Liver (tissue), 9 donors: Measurements from ENCODE around the gene BEAN1. TPM values are rescaled to one million over a fixed set of nuclear protein-coding genes. Genes with fewer than 3 reads are reported as not detected.

Experiments
- DNase-seq: peaks from one replicate; pipeline ENCODE4 v3.0.0-alpha.2; 2017; ENCODE audit warnings: low spot score
- H3K27ac ChIP-seq, 2 donors: one replicate each; pipeline ENCODE4 v1.7.0; 2013; ENCODE audit warnings: inconsistent platforms in 2 of 2, low read length in 2 of 2, control low read depth in 1 of 2, low read depth in 1 of 2, mild to moderate bottlenecking in 1 of 2
- H3K27me3 ChIP-seq, 4 donors: one replicate each; pipeline versions ENCODE4 v1.6.1 to v1.7.0; 2013; ENCODE audit warnings: low read length in 3 of 4, inconsistent platforms in 1 of 4, mild to moderate bottlenecking in 1 of 4, moderate library complexity in 1 of 4; ENCODE audit not compliant: control insufficient read depth in 4 of 4, insufficient read depth in 4 of 4
- H3K36me3 ChIP-seq, 4 donors: one replicate each; pipeline versions ENCODE4 v1.6.1 to v1.7.0; 2013; ENCODE audit warnings: low read length in 3 of 4, mild to moderate bottlenecking in 3 of 4, low read depth in 1 of 4, moderate library complexity in 1 of 4; ENCODE audit not compliant: control insufficient read depth in 4 of 4, insufficient read depth in 3 of 4
- H3K4me1 ChIP-seq, 4 donors: one replicate each; pipeline versions ENCODE4 v1.6.1 to v1.7.0; 2013; ENCODE audit warnings: low read length in 3 of 4, mild to moderate bottlenecking in 3 of 4, moderate library complexity in 1 of 4; ENCODE audit not compliant: control insufficient read depth in 4 of 4, insufficient read depth in 4 of 4
- H3K4me3 ChIP-seq, 3 donors: one replicate each; pipeline versions ENCODE4 v1.6.1 to v1.7.0; 2013; ENCODE audit warnings: low read length in 3 of 3, control low read depth in 1 of 3, low read depth in 1 of 3, mild to moderate bottlenecking in 1 of 3
- H3K9ac ChIP-seq, 2 donors: one replicate each; pipeline ENCODE4 v1.7.0; 2013; ENCODE audit warnings: low read length in 2 of 2, mild to moderate bottlenecking in 2 of 2, moderate library complexity in 2 of 2, control low read depth in 1 of 2, low read depth in 1 of 2
- H3K9me3 ChIP-seq, 4 donors: one replicate each; pipeline versions ENCODE4 v1.6.1 to v1.7.0; 2013; ENCODE audit warnings: low read length in 3 of 4; ENCODE audit not compliant: control insufficient read depth in 4 of 4
- ATF3 ChIP-seq: IDR thresholded peaks from 2 replicates; pipeline ENCODE4 v1.6.1; 2016; ENCODE audit warnings: antibody characterized with exemption
- EGR1 ChIP-seq, 2 donors: IDR thresholded peaks; 2 replicates each; pipeline ENCODE4 v1.6.1; 2016 to 2018; ENCODE audit warnings: antibody characterized with exemption in 2 of 2, low read depth in 2 of 2
- FOXA1 ChIP-seq: IDR thresholded peaks from 2 replicates; pipeline ENCODE4 v1.6.1; 2016; ENCODE audit warnings: antibody characterized with exemption
- FOXA2 ChIP-seq: IDR thresholded peaks from 2 replicates; pipeline ENCODE4 v1.6.1; 2016; ENCODE audit warnings: antibody characterized with exemption
- GABPA ChIP-seq, 2 donors: IDR thresholded peaks in 1 of 2; conservative IDR thresholded peaks in 1 of 2; 2 replicates each; pipeline ENCODE4 v1.6.1; 2016; ENCODE audit warnings: antibody characterized with exemption in 2 of 2, mild to moderate bottlenecking in 1 of 2, moderate library complexity in 1 of 2
- HNF4A ChIP-seq, 2 donors: conservative IDR thresholded peaks; 2 replicates each; pipeline ENCODE4 v1.6.1; 2016; ENCODE audit warnings: antibody characterized with exemption in 2 of 2, mild to moderate bottlenecking in 2 of 2
- HNF4G ChIP-seq: IDR thresholded peaks from 2 replicates; pipeline ENCODE4 v1.6.1; 2016; ENCODE audit warnings: antibody characterized with exemption
- JUND ChIP-seq, 2 donors: IDR thresholded peaks; 2 replicates each; pipeline ENCODE4 v1.6.1; 2016; ENCODE audit warnings: antibody characterized with exemption in 2 of 2
- NR2F2 ChIP-seq: IDR thresholded peaks from 2 replicates; pipeline ENCODE4 v1.6.1; 2016; ENCODE audit warnings: antibody characterized with exemption
- RAD21 ChIP-seq, 2 donors: IDR thresholded peaks; 2 replicates each; pipeline ENCODE4 v1.6.1; 2016; ENCODE audit warnings: antibody characterized with exemption in 2 of 2, mild to moderate bottlenecking in 2 of 2
- REST ChIP-seq: IDR thresholded peaks from 2 replicates; pipeline ENCODE4 v1.6.1; 2016; ENCODE audit warnings: antibody characterized with exemption, mild to moderate bottlenecking
- RXRA ChIP-seq, 2 donors: IDR thresholded peaks; 2 replicates each; pipeline ENCODE4 v1.6.1; 2017 to 2018; ENCODE audit warnings: antibody characterized with exemption in 2 of 2, mild to moderate bottlenecking in 1 of 2
- SP1 ChIP-seq: IDR thresholded peaks from 2 replicates; pipeline ENCODE4 v1.6.1; 2018; ENCODE audit warnings: antibody characterized with exemption, mild to moderate bottlenecking
- TAF1 ChIP-seq: conservative IDR thresholded peaks from 2 replicates; pipeline ENCODE4 v1.6.1; 2016; ENCODE audit warnings: antibody characterized with exemption, mild to moderate bottlenecking
- YY1 ChIP-seq: IDR thresholded peaks from 2 replicates; pipeline ENCODE4 v1.6.1; 2016; ENCODE audit warnings: antibody characterized with exemption, mild to moderate bottlenecking
- WGBS: extraction: QIAGEN DNeasy Blood & Tissue Kit; methylation state at CpG from one replicate; pipeline ENCODE4 v1.1.7; 2013; 5-methylcytosine and 5-hydroxymethylcytosine counted together
- polyA plus RNA-seq, 2 donors: library from polyadenylated mRNA; stranded (reverse) in 1 of 2; unstranded in 1 of 2; fragments of 200-250 nt in 1 of 2; fragments of >200 nt in 1 of 2; fragmentation: Nextera tagmentation in 1 of 2; extraction: Ambion mirVana in 1 of 2; gene quantifications; one replicate each; pipeline versions ENCODE4 v1.2.1 to v1.2.3, GENCODE V29; 2013 to 2015
- total RNA-seq, 2 donors: library from RNA; depleted of rRNA; stranded (reverse); fragments of >200 nt; gene quantifications; one replicate each; pipeline ENCODE4 v1.2.3, GENCODE V29; 2014
- TF ChIP-seq, protein P1 (sequence below): IDR thresholded peaks from 2 replicates; pipeline ENCODE4 v1.6.1; 2016; ENCODE audit warnings: antibody characterized with exemption
- TF ChIP-seq, protein P2 (sequence below): IDR thresholded peaks from 2 replicates; pipeline ENCODE4 v1.6.1; 2016; ENCODE audit warnings: antibody characterized with exemption
- TF ChIP-seq, protein P3 (sequence below): fragments of 150-350 bp; IDR thresholded peaks from 2 replicates; pipeline ENCODE4 v1.5.1; 2017; ENCODE audit warnings: improper control_type of control experiment, low read depth, low read length; ENCODE audit not compliant: missing input control
- donor health status: healthy.
- donor health status: healthy.
- donor health status: healthy.
- donor health status: healthy.
- donor health status: healthy.

BEAN1 gene
- total and polyA plus RNA-seq, 4 donors, result 0.22 to 0.99 (median 0.25) TPM; not detected in 1

GRCh38 chr16:66489385-66489784 is 62.3 kb downstream of the BEAN1 start:
- H3K9ac ChIP-seq, result no peak overlapping the region
- WGBS, result 88% methylated on average over 2 of the region's 2 CpGs
- TF ChIP-seq EGR1 (IDR thresholded peaks at IDR 0.05; ENCODE audit: low read depth in 2 of 2), result no peak
- no peak for TF ChIP-seq SP1
- no peak for TF ChIP-seq NR2F2
- no peak for TF ChIP-seq FOXA1
- TF ChIP-seq YY1, result no peak
- TF ChIP-seq HNF4A (conservative IDR thresholded peaks at IDR 0.05), result no peak
- no peaks in the 10 kb centered on the region for H3K36me3 ChIP-seq
- no peak overlapping the region for H3K27ac ChIP-seq
- H3K9me3 ChIP-seq, result no peaks in the 10 kb centered on the region
- no peak overlapping the region for H3K4me3 ChIP-seq
- H3K4me1 ChIP-seq, result peaks cover 0 to 4% (median 0%) of the 10 kb centered on the region in 4 donors
- H3K27me3 ChIP-seq, result no peaks in the 10 kb centered on the region
- DNase-seq, result no peak

DNA sequence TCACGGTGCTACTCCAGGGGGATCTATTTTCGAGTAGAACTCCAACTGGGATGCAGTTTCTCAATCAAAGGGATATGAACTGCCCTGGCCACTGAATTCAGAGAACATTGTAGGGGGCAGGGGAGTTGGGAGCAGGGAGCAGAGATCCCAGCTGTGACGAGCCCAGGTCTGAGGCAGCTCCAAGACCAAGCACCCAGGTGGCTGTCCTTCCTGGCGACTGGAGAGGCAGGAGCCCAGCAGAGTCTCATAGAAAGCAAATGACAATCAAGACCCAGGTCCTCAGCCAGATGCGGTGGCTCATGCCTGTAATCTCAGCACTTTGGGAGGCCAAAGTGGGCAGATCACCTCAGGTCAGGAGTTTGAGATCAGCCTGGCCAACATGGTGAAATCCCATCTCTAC is 62.7 kb downstream of the BEAN1 start:
- Histone ChIP-seq H3K4me1 (peaks cover 0 to 4% (median 0%) of the 10 kb centered on the region in 4 donors), H3K27me3 (no peaks in the 10 kb centered on the region), H3K27ac (no peak overlapping the region), H3K9me3 (no peaks in the 10 kb centered on the region), H3K9ac (no peak overlapping the region), H3K4me3 (no peak overlapping the region), H3K36me3 (no peaks in the 10 kb centered on the region)
- TF ChIP-seq, protein P1, sequence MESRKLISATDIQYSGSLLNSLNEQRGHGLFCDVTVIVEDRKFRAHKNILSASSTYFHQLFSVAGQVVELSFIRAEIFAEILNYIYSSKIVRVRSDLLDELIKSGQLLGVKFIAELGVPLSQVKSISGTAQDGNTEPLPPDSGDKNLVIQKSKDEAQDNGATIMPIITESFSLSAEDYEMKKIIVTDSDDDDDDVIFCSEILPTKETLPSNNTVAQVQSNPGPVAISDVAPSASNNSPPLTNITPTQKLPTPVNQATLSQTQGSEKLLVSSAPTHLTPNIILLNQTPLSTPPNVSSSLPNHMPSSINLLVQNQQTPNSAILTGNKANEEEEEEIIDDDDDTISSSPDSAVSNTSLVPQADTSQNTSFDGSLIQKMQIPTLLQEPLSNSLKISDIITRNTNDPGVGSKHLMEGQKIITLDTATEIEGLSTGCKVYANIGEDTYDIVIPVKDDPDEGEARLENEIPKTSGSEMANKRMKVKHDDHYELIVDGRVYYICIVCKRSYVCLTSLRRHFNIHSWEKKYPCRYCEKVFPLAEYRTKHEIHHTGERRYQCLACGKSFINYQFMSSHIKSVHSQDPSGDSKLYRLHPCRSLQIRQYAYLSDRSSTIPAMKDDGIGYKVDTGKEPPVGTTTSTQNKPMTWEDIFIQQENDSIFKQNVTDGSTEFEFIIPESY, result no peak
- no peak for TF ChIP-seq GABPA (IDR thresholded peaks at IDR 0.05 in 1 of 2, conservative IDR thresholded peaks at IDR 0.05 in 1 of 2)
- TF ChIP-seq TAF1, result no peak
- TF ChIP-seq, protein P2, sequence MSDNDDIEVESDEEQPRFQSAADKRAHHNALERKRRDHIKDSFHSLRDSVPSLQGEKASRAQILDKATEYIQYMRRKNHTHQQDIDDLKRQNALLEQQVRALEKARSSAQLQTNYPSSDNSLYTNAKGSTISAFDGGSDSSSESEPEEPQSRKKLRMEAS, result no peak
- TF ChIP-seq, protein P3, sequence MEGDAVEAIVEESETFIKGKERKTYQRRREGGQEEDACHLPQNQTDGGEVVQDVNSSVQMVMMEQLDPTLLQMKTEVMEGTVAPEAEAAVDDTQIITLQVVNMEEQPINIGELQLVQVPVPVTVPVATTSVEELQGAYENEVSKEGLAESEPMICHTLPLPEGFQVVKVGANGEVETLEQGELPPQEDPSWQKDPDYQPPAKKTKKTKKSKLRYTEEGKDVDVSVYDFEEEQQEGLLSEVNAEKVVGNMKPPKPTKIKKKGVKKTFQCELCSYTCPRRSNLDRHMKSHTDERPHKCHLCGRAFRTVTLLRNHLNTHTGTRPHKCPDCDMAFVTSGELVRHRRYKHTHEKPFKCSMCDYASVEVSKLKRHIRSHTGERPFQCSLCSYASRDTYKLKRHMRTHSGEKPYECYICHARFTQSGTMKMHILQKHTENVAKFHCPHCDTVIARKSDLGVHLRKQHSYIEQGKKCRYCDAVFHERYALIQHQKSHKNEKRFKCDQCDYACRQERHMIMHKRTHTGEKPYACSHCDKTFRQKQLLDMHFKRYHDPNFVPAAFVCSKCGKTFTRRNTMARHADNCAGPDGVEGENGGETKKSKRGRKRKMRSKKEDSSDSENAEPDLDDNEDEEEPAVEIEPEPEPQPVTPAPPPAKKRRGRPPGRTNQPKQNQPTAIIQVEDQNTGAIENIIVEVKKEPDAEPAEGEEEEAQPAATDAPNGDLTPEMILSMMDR, result no peak
- no peak for TF ChIP-seq FOXA1
- no peak for TF ChIP-seq JUND (IDR thresholded peaks at IDR 0.05)
- TF ChIP-seq HNF4A (conservative IDR thresholded peaks at IDR 0.05), result no peak
- no peak for TF ChIP-seq SP1
- TF ChIP-seq HNF4G, result no peak
- TF ChIP-seq EGR1 (IDR thresholded peaks at IDR 0.05; ENCODE audit: low read depth in 2 of 2), result no peak
- no peak for TF ChIP-seq RAD21 (IDR thresholded peaks at IDR 0.05)
- no peak for TF ChIP-seq ATF3
- TF ChIP-seq REST, result no peak
- TF ChIP-seq YY1, result no peak
- no peak for TF ChIP-seq NR2F2
- TF ChIP-seq FOXA2, result no peak
- no peak for TF ChIP-seq RXRA (IDR thresholded peaks at IDR 0.05)
- 95% methylated on average over 5 of the region's 5 CpGs for WGBS
- DNase-seq, result no peak
